CD4-positive, alpha-beta T cell treated with Interleukin-21 for 1 hour (primary cell): ENCODE measurements around the gene ADGRA3.

ENCODE experiments used
- DNase-seq: peaks from one replicate; pipeline ENCODE4 v3.0.0-alpha.2; 2020

ADGRA3 gene, protein sequence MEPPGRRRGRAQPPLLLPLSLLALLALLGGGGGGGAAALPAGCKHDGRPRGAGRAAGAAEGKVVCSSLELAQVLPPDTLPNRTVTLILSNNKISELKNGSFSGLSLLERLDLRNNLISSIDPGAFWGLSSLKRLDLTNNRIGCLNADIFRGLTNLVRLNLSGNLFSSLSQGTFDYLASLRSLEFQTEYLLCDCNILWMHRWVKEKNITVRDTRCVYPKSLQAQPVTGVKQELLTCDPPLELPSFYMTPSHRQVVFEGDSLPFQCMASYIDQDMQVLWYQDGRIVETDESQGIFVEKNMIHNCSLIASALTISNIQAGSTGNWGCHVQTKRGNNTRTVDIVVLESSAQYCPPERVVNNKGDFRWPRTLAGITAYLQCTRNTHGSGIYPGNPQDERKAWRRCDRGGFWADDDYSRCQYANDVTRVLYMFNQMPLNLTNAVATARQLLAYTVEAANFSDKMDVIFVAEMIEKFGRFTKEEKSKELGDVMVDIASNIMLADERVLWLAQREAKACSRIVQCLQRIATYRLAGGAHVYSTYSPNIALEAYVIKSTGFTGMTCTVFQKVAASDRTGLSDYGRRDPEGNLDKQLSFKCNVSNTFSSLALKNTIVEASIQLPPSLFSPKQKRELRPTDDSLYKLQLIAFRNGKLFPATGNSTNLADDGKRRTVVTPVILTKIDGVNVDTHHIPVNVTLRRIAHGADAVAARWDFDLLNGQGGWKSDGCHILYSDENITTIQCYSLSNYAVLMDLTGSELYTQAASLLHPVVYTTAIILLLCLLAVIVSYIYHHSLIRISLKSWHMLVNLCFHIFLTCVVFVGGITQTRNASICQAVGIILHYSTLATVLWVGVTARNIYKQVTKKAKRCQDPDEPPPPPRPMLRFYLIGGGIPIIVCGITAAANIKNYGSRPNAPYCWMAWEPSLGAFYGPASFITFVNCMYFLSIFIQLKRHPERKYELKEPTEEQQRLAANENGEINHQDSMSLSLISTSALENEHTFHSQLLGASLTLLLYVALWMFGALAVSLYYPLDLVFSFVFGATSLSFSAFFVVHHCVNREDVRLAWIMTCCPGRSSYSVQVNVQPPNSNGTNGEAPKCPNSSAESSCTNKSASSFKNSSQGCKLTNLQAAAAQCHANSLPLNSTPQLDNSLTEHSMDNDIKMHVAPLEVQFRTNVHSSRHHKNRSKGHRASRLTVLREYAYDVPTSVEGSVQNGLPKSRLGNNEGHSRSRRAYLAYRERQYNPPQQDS (N-terminal part only)

DNA sequence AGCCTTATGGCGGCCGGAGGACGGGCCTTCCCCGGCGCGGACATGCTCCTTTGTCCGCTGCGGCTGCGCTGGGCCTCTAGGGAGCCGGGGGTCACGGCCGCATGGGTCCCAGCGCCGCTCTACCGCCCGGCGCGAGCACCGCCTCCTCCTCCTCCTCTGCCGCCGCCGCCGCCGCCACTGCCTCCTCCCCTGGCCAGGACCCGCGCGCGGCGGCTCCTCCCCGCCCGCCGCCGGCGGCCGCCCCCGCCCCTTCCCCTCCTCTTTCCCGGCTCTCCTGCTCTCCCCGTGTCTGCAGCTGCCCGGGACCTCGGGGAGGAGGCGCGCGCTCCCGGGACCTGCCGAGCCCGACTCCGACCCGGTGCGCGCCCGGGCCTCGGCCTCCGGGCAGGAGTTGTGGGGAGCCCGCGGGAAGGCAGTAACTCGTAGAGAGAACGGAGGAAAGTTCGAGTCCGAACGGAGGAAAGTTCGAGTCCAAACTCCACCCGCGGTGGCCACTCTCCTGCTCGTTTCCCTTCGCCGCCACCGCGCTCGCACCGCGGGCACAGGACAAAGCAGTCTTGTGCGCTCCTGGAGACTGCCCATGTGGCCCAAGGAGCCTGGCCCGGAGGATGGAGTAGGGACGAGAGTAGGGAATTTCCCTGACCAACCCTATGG, at the start of gene ADGRA3:
ADGRA3 (minus strand) TSS at position 179 of the 654 bp plus-strand sequence. CDS start 282 bp downstream, outside the sequence.
- DNase-seq = no peak

DNA sequence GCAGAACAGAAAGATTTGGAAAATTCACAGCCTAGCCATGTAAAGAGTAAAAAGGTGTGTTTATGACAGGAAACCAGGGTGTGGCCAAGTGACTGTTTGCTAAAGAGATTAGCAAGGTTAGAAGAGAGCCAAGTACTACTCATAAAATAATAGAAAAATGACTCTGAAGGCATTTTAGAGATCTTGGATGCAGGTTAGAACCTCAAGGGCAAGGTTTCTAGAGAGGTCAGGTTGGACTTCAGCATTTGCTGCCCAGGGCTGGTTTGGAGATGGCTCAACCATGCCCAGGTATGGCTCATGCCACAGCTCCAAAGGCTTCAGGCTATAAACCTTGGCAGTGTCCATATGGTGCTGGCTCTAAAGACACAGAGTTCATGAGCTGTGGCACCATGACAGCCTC, 40.6 kb upstream of the ADGRA3 start:
- DNase-seq = no peak

DNA sequence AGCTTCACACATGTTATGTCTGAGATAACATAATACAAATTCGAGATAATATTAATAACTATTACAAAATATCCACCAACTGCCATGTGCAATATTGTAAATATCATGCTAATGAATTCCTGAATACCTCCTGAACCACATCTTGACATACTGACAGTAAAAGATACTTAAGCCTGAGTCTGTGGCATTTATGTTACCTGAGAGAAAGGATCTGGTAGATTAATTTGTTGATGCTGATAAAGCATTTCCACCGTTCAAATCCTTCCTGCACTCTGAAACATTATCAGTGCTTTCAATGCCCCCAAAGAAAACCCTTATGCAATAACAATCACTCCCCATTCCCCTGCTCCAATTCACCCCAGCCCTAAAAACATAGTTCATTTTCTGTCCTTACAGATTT, 38.8 kb upstream of the ADGRA3 start:
- DNase-seq = no peak

DNA sequence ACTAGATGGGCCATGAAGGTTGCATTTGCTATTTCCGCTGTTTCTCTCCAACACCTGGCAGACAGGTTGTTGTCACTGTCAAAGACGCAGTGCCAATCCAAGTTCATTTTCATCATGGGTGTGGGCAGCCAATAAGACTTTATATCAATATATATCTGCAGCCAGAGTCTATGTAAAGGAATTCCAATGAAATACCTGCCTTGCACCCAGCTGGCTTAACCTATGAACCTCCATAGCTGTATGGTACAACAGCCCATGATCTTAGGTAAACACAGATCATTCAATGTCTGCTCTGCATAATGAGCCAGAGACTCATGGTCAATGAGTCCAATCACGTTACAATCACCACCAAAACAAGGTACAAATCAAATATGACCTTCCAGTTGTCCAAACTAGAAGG, 37.7 kb upstream of the ADGRA3 start:
- DNase-seq = no peak

DNA sequence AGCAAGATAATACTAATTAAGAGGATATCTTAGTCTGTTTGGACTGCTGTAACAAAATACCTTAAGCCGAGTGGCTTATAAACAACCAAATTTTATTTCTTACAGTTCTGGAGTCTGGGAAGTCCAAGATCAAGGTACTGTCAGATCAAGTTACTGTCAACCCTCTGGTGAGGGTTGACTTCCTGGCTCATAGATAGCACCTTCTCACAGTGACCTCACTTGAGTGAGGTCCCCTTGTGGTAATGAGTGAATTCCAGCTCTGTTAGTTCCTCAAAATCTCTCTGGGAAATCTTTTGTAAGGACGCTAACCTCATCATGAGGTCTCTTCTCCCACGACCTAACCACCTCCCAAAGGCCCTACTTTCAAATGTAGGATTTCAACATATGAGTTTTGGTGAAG, 36.9 kb upstream of the ADGRA3 start:
- DNase-seq = no peak

DNA sequence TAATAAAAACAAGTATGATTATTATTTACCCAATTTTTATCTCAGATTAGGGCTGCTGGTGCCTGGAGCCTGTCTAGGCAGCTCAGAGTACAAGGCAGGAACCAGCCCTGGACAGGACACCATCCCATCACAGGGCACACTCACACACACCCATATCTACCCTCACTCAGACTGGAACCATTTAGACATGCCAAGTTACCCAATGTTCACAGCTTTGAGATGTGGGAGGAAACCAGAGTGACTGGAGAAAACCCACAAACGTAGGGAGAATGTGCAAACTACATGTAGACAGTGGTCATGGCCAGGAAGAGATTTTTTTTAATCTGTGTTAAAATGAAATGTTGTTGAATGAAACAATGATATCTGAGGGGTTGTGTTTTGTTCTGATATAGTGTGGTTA, 35.7 kb upstream of the ADGRA3 start:
- no peak for DNase-seq

DNA sequence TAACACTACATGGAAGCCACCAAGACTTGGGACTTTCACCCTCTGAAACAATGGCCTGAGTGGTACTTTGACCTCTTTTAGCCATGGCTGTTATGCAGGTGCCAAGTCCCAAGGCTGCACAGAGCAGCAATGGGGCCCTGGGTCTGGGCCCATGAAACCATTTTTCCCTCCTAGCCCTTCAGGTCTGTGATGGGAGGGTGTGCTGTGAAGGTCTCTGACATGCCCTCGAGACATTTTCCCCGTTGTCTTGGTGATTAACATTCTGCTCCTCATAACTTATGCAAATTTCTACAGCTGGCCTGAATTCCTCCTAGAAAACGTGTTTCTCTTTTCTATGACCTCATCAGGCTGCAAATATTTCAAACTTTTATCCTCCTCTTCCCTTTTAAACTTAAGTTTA, 30.4 kb upstream of the ADGRA3 start:
- DNase-seq = no peak

DNA sequence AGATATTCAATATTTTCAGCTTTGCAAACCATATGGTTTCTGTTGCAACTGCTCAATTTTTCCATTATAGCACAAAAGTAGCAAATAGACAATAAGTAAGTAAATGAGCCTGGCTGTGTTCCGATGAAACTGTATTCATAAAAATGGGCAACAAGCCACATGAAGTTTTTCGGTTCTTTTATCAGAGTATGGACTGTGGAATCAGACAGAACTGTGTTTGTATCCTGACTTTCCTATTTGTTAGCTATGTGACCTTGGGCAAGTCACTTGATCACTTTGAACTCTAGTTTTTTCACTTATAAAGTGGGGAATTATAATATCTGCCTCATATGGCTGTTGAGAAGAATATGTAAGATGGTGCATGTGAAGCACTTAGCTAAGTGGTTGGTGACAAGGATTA, 23.4 kb upstream of the ADGRA3 start:
- no peak for DNase-seq

DNA sequence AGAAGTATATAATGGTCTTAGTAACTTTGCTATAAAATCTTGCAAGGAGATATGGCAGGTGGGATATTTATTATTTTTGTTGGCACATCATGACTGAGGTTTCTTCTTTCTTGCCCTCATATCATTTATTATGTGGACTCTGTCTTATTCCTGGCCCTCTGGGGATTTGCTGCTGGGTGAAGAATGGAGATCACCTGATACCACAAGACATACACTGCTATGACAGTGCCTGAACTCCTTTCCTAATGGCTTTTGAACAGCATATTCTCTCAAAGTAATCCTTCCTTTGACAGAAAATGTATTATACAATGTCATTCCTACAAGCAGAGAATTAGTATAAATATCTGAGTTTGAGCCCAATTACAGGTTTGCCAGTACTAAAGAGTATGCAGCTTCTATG, 22.0 kb upstream of the ADGRA3 start:
- no peak for DNase-seq

DNA sequence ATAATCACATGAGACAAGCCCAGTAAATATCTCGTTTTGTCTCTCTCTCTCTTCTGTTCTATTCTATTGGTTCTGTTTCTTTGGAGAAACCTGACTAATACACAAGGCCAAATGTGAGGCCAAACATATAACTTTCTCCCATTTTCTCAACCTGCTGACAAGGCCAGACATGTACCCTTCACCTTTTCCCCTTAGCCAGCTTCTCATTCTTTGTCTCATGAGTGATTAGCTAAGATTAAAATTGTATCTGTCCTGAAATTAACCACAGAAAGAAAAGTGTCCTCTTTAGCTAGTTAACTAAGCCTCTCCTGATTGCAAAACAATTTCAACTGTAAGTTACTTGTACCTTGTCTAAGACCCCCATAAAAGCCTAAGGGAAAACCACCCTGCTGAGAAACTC, 18.5 kb upstream of the ADGRA3 start:
- DNase-seq = no peak

DNA sequence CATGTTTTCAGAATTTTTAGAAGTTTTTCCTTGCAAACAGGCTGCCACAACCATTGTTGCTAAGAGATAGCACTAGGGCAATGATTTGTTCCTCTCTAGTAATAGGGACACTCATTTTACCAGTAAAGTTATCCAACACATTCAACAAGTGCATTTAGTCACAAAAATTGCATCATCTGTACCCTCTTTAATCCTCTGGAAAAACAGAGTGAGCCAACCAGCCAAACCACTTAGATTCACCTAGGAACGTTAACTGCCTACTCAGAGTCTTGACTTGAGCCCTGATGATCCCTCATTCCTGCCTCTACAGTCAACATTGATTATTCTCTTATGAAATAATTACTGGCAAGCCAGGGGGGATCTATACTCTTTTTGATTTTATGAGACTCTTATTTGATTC, 17.0 kb upstream of the ADGRA3 start:
- no peak for DNase-seq

DNA sequence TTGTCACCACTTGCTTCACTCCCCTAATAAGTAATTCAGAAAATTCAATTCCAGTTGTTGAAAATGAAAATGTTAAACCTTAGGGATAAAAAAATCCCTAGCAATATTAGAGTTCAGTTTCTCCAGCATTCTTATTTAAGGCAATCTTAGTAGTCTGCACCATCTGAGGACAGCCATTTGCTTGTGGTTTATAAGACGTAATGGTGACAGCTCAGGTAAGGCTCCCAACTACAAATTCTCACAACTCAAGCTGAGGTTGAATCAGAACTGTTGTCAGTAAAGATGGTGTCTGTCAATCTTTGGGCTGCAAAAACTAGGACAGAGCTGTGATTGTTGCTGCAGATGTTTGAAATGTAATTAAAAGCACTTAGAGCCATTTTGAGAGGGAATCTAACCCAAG, 16.3 kb upstream of the ADGRA3 start:
- no peak for DNase-seq

DNA sequence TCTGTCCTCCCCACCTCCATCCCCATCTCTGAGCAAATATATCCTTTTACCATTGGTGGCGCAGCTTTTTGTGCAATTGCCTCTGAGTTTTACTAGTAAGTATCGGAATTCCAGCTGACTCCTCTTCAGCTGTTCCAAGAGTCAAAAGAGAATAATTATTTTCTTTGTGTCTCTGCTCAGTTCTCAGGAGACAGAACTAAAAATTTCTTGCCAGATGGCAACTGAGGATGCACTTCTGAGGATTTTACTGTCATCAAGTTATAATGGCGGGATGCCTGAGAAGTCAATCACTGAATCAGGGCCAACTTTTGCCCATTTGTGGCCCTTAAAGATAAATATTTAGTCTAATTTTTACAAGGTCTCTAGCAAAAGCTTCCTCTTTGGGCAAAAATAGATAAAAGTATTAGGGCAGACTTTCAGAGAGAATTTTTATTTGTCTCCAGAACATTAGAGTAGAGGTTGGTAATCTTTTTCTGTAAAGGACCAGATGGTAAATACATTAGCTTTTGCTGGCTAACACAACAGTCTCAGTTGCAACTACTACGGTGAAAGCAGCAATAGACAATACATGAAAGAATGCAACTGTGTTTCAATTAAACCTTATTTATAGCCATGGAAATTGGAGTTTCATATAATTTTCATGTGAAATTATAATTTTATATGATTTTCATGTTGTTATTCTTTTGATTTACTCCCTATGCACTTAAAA, 15.6 kb upstream of the ADGRA3 start:
- no peak for DNase-seq

DNA sequence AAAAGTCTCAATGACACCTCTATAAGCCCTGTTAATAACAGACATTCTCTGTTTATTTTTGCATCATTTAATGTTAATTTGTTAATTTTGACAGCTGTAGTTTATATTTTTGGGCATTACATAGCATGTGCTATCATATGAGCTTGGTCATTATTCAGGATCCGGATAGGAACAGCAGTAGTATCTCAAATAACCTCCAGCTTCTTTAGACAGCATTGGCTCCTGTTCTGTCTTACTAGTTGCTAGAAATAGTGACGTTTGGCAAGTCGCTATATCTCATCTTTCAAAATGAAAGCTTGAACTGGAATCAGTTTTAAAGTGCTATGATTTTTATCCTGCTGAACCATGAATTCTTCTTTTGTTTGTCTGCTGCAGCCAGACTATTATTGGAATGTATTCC, 9.0 kb upstream of the ADGRA3 start:
- no peak for DNase-seq

DNA sequence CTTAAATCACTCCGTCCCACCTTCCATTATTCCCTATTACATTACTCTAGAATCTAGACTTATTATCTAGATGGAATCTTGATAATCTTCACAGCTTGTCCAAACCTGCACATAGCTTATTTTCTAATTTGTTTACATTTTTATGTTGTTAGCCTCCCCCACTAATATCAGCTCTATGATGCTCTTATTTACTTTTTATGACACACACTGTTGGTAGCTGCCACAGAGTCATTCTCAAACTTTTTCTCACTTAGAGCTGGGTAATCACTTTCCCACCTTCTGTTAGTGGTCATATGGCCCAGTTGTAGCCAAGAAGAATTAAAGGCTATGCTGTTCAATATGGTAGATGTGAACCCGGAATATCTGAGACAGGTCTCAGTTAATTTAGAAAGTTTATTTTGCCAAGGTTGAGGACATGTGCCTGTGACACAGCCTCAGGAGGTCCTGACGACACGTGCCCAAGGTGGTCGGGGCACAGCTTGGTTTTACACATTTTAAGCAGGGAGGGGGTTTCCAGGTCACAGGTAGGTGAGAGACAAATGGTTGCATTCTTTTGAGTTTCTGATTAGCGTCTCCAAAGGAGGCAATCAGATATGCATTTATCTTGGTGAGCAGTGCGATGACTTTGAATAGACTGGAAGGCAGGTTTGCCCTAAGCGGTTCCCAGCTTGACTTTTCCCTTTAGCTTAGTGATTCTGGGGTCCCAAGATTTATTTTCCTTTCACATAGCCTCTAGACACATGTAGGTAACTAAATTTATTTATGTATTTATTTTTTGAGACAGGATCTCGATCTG, 7.0 kb upstream of the ADGRA3 start:
- DNase-seq = no peak

DNA sequence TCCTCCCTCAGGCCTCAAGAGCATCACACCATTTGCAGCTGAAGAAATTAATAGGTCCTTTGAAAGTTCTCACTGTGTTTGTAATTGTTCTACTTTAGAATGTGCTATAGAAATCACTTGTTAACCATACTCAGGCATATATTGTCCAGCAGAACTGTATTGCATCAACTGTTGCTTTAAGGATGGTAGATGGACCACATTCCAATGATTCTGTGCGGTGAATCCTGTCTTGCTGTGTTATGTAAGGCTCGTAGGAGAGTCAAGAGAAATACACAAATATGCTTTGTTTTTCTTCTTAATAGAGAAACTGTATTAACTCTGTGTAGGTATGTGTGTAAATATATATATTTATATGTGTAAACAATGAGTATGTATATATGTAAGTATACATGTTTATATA, 6.3 kb upstream of the ADGRA3 start:
- no peak for DNase-seq

DNA sequence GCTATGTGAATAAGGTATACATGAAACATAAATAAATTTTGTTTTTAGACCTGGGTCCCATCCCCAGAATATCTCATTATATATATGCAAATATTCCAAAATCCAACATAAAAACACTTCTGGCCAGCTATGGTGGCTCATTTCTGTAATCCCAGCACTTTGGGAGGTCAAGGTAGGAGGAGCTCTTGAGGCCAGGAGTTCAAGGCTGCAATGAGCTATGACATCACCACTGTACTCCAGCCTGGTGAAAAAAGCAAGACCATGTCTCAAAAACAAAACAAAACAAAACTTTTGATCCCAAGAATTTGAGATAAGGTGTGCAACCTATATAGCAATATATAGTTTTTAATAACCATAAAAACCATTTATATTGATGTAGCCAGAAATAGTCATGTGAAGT, 5.4 kb upstream of the ADGRA3 start:
- no peak for DNase-seq

DNA sequence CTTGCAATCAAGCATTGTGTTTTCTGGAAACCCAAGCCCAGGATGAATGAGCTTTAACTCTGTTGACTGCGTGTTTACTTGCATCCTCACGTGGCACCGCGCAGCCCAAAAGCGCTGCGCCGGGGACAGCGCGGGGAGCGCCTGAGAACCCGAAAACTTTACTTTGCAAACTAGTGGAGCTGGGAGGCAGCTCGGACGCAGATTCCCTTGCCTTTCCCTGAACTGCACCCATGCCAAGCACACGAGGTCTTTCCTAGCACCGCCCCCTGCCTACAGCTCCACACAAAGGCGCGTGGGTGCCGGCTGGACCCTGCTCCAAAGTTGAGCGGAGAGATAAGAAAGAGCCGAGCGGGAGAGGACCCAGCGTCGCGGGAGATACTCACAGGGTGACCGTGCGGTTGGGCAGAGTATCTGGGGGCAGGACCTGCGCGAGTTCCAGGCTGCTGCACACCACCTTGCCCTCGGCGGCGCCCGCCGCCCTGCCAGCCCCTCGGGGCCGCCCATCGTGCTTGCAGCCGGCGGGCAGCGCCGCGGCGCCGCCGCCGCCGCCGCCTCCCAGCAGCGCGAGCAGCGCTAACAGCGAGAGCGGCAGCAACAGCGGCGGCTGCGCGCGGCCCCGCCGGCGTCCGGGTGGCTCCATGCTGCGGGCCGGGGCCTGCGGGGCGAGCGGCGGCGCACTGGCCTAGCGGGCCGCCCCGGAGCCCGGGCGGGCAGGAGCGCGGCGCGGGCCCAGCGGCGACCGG, 550 bp downstream of the ADGRA3 start:
- DNase-seq = no peak

DNA sequence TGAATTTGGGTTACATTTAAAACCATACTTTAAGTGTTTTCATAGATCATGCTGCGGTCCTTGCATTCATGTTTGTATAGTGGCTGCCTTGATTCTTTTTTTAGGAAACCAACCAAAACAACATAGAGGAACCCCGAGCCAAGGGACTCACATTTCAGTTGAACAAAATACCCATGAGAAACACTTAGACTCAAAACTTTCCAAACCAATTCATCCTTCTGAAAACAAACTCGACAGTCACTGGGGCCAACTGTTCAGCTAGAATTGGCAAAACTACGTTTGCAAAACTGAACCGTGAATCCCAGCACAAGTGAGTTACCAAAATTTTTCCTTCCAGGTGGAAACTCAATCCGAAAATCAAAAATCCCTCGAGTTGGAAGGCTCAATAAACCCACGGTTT, 1.4 kb downstream of the ADGRA3 start:
- DNase-seq = no peak

DNA sequence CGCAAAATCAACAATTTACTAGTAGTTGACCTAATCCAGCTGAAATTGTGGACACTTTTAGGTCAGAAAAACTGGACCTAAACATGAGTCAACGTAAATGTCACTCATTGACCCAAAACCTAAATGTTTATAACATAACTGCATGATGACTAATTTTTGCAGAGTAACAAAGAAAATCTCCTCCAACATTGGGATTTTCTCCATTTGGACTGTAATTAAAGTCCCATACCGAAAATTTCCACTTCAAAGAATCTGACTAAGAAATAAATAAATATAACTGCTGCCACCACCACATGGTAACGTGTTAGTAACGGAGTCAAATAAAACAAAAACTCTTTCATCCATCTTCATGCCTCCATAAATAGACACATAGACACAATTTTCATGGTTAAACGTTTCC, 1.9 kb downstream of the ADGRA3 start:
- no peak for DNase-seq

DNA sequence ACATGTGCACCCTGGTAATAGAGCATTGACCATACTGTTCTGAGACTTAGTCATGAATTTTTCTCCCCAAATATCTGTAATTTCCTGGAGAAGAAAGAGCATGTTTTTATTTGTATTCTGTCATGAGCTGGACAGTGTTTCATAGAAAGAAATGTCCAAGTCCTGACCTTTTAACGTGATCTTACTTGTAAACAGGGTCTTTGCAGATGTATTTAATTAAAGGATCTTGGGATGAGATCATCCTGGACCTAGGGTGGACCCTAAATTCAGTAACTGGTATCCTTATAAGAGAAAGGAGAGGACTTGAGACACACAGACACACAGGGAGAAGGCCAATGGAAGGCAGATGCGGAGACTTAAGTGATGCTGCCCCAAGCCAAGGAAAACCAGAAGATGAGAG, 3.6 kb downstream of the ADGRA3 start:
- no peak for DNase-seq
